ENCODE data around the gene WIF1.
A peak's percentile ranks its signal among the peaks of the same experiment; 100 is the strongest.

WIF1 gene

GRCh38 chr12:65121956-65122469 is 908 bp upstream of the WIF1 start:
- TF ChIP-seq CTCF (IDR thresholded peaks at IDR 0.05) (no peak), ZFX (IDR thresholded peaks at IDR 0.05; ENCODE audit: borderline replicate concordance) (no peak)
- H3K27ac ChIP-seq, result no peak overlapping the region

GRCh38 chr12:65119063-65119462 is 2.0 kb downstream of the WIF1 start:
- TF ChIP-seq ZFX (IDR thresholded peaks at IDR 0.05; ENCODE audit: borderline replicate concordance), result no peak
- no peak for TF ChIP-seq CTCF (IDR thresholded peaks at IDR 0.05)

GRCh38 chr12:65113621-65114035 is 7.5 kb downstream of the WIF1 start:
- no peak overlapping the region for H3K27ac ChIP-seq
- TF ChIP-seq ZFX (IDR thresholded peaks at IDR 0.05; ENCODE audit: borderline replicate concordance) (no peak), CTCF (IDR thresholded peaks at IDR 0.05) (no peak)

More at GRCh38 chr12:65119063-65119462, 2.0 kb downstream of the WIF1 start:
- no peak overlapping the region for H3K27ac ChIP-seq

- peak; percentile 73 for TF ChIP-seq CTCF (IDR thresholded peaks at IDR 0.05)
- no peak for TF ChIP-seq ZFX (IDR thresholded peaks at IDR 0.05; ENCODE audit: borderline replicate concordance)
- H3K27ac ChIP-seq, result no peak overlapping the region
Measured at GRCh38 chr12:65106948-65107347, 14.2 kb downstream of the WIF1 start.

GRCh38 chr12:65100140-65100539 is 21.0 kb downstream of the WIF1 start:
- no peak overlapping the region for H3K27ac ChIP-seq
- TF ChIP-seq ZFX (IDR thresholded peaks at IDR 0.05; ENCODE audit: borderline replicate concordance) (no peak), CTCF (IDR thresholded peaks at IDR 0.05) (peak; percentile 15; the same call in 1 of the 2 replicates)

- no peak for TF ChIP-seq ZFX (IDR thresholded peaks at IDR 0.05; ENCODE audit: borderline replicate concordance)
- no peak for TF ChIP-seq CTCF (IDR thresholded peaks at IDR 0.05)
- H3K27ac ChIP-seq, result no peak overlapping the region
Measured at GRCh38 chr12:65099182-65099581, 21.9 kb downstream of the WIF1 start.

- TF ChIP-seq ZFX (IDR thresholded peaks at IDR 0.05; ENCODE audit: borderline replicate concordance), result no peak
- no peak for TF ChIP-seq CTCF (IDR thresholded peaks at IDR 0.05)
Measured at GRCh38 chr12:65098364-65098763, 22.7 kb downstream of the WIF1 start.

More at GRCh38 chr12:65098364-65098763, 22.7 kb downstream of the WIF1 start:
- no peak overlapping the region for H3K27ac ChIP-seq
